NOMO-1 treated with DMSO at 0.1 percent for 48 hours (cell line): ENCODE results near the gene CLDN9.
A peak's percentile ranks its signal among the peaks of the same experiment; 100 is the strongest.

Source experiments
- DNase-seq: peaks from one replicate; lab custom pipeline; 2025; ENCODE audit not compliant: unreplicated experiment; lab: John Stamatoyannopoulos, UW

The CLDN9 gene

DNA sequence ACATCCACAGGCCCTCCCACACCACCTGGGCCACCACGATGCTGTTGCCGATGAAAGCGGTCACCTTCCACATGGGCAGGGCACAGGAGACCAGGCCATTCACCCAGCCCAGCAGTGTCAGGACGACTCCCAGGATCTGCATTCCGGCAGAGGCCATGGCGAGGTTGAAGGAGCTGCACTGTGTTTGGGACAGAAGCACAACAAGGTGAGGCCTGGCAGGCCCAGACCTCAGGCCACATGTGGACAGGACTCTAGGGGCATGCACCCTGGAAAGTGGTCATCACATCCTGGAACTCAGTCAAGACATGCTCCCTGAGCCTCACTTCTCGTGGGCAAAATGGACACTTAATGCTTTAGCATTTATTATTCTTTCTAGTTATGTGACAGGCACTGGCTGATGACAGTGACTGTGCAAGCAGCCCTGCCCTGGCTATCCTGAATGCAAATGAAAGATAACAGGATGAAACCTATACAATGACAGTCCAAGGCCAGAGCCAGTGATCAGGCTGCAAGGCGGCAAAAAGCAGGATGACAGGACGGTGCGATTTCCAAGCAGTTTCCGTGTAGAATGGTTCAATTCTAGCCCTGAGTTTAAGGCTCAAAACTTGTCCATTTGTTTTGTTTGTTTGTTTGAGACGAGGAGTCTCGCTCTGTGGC is 3.3 kb downstream of the CLDN9 start:
- no peak for DNase-seq

DNA sequence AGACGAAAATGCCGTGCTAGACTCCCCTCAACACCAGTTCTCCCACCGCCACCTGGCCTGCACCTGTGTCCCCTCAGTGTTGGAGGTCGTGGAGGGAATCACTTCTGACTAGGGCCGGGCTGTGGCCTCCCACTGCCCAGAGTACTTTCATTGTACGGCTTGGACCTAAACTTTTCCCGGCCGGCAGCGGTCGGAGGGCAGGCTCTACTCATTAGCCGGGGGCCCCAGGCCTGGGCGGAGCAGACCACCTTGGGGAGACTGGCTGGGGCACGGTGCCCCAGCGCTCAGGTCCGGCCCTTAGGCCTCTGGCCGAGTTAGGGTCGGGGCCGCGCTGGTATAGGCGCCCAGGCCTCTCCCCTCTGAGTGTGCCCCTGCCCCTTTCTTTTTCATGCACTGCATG is 4.6 kb downstream of the CLDN9 start:
- no peak for DNase-seq

- no peak for DNase-seq
These were observed 5.2 kb downstream of the CLDN9 start, which contains the start of gene CLDN6 for GRCh38 chr16:3017794-3018506. TSS of gene CLDN6 (minus strand) at chr16:3018183. CDS start at chr16:3016021, 2,162 bp downstream.

- no peak for DNase-seq
These were observed 7.0 kb downstream of the CLDN9 start for GRCh38 chr16:3019594-3020246.

DNA sequence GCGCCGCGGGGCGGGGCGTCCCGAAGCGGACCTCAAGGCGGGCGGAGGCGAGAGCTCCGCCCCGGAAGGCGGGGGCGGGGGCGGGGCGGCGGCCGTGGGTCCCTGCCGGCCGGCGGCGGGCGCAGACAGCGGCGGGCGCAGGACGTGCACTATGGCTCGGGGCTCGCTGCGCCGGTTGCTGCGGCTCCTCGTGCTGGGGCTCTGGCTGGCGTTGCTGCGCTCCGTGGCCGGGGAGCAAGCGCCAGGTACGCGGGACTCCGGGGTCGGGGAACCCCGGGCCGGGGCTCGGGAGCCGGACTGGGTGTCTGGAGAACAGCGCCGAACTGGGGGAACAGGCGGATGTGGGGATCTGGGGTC is 7.5 kb downstream of the CLDN9 start, which contains the start of gene TNFRSF12A:
Gene TNFRSF12A, plus strand, starts transcription at position 122 of the 357 bp plus-strand sequence. Its CDS starts 30 bp downstream, at position 152.
- DNase-seq: peak; percentile 70

DNA sequence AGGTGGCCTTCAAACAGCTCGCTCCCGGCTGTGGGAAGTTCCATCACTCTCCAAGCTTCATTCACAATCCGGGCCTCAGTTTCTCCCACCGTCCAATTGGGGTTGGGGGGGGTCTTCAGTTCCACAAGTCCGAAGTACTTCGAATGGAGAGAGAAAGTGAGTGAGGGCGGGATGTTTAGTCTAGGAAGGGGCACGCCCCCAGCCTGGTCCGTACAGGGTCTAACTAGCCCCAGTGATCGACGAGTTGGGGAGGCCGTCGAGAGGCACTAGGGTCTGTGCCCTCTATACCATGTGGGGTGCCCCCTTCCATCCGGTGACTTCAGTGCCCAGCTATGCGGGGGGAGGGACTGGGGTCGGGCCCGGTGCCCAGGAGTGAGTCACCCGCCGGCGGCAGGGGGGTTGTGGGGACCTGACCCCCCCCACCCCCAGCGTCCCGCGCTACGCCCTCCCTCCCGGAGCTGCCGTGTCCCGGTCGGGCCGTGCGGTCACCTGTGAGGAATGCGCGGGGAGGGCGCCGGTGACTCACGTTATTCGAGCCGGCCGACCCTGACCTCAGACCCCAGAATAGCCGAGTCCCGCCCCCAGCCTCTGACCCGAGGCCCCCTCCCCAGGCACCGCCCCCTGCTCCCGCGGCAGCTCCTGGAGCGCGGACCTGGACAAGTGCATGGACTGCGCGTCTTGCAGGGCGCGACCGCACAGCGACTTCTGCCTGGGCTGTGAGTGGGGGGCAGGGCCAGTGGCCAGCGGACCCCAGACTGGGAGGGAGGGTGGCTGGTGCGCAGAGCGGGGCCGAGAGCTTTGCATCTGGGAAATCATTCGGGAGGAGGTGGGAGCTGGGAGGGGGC is 8.1 kb downstream of the CLDN9 start:
- DNase-seq: peak; percentile 24

DNA sequence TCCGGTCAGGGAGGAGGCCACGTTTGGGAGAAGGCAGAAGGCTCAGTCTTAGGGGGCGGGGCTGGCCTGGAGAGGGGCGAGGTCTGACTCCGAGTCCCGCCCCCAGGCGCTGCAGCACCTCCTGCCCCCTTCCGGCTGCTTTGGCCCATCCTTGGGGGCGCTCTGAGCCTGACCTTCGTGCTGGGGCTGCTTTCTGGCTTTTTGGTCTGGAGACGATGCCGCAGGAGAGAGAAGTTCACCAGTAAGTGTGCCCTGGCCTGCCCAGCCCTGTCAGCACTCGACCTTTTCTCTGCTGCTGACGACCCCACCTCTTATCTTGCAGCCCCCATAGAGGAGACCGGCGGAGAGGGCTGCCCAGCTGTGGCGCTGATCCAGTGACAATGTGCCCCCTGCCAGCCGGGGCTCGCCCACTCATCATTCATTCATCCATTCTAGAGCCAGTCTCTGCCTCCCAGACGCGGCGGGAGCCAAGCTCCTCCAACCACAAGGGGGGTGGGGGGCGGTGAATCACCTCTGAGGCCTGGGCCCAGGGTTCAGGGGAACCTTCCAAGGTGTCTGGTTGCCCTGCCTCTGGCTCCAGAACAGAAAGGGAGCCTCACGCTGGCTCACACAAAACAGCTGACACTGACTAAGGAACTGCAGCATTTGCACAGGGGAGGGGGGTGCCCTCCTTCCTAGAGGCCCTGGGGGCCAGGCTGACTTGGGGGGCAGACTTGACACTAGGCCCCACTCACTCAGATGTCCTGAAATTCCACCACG is 8.9 kb downstream of the CLDN9 start:
- peak; percentile 58 for DNase-seq

DNA sequence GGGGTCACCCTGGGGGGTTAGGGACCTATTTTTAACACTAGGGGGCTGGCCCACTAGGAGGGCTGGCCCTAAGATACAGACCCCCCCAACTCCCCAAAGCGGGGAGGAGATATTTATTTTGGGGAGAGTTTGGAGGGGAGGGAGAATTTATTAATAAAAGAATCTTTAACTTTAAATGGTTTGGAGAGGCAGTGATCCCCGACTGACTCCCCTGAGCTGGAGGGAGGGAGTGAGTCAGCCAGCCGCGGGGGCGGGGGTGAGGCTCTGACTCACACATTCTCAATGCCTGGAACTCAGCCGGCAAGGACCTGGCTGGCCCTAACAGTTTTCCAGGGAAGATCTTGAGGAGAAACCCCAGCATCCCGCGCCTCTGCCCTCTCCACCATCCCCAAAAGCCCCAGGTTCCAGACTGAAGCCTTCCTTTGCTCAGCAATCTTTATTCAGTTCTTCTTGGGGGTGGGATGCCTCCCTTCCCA is 9.5 kb downstream of the CLDN9 start:
- DNase-seq: peak; percentile 53

DNA sequence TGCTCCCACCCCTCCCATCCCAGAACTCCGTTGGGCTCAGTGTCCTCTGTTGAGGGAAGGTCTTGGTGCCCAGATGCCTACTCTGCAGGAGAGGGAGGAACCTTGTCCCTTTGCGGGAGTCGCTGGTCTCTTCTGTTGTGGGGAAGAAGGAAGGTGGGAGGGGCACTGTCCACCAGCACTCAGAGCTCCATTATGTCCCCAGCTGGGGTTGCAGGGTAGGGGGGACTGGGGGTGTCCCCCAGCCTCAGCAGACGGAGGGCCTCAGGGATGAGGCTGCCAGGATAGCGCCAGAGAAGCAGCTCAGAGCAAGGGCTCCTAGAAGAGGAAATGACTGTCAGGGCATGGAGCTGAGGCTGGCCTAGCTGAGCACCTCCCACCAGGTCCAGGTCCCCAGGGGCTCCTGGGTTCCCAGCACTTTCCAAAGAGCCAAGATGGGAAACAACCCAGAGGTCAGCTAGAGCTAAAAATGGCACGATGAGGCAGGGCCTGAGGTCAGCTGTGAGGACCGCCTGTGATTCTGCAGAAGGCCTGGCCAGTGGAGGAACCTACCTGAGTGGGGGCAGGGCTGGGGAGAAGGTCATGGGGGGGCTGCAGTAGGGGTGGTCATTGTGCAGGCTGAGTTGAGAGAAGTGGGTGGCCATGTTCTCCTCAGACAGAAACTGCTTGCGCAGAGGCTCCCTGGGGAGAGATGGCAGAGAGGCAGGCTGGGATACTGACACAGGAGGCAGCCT is 10.1 kb downstream of the CLDN9 start:
- no peak for DNase-seq

GRCh38 chr16:3023415-3023668 is 10.6 kb downstream of the CLDN9 start:
- DNase-seq: no peak

DNA sequence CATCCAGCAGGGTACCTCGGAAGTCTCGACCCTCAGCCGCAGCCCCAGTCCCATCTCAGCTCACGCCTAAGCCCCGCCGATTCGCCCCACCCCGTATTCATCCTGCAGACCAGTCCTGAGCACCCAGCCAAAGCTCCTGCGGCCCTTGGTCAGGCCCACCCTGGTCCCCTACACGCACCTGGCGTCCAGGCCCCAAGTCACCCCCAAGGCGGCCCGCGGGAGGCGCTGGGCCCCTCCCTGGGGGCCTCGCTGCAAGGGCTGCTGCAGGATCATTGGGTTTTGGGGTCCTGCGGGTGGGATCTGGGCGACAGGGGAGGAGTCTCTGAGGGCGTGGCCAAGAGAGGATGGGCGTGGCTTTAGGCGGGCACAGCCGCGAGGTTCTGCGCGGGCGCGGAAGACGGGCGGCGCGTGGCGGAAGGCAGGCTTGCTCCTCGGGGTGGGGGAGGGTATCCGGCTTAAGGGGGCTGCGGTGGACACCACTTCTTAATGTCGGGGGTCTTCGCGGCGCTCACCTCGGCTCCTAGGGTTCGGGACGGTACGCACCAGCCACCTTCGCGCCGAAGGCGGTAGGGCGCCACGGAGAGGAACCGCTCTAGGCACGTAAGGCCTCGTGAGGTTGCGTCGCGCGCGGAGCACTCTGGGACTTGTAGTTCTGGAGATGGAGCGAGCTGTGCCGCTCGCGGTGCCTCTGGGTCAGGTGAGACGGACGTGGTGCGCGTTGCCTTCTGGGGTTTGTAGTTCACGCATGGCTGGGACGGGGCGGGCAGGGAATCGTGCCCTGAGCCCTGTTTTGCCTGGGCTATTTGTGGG is 11.2 kb downstream of the CLDN9 start, which contains the start of the genes HCFC1R1 and THOC6:
Gene HCFC1R1, minus strand, starts transcription at position 274 of the 810 bp plus-strand sequence. Its CDS starts 1 bp downstream, at position 273.
Gene THOC6, plus strand, starts transcription at position 367 of the 810 bp plus-strand sequence. Its CDS starts 292 bp downstream, at position 659.
- DNase-seq: peak; percentile 95

DNA sequence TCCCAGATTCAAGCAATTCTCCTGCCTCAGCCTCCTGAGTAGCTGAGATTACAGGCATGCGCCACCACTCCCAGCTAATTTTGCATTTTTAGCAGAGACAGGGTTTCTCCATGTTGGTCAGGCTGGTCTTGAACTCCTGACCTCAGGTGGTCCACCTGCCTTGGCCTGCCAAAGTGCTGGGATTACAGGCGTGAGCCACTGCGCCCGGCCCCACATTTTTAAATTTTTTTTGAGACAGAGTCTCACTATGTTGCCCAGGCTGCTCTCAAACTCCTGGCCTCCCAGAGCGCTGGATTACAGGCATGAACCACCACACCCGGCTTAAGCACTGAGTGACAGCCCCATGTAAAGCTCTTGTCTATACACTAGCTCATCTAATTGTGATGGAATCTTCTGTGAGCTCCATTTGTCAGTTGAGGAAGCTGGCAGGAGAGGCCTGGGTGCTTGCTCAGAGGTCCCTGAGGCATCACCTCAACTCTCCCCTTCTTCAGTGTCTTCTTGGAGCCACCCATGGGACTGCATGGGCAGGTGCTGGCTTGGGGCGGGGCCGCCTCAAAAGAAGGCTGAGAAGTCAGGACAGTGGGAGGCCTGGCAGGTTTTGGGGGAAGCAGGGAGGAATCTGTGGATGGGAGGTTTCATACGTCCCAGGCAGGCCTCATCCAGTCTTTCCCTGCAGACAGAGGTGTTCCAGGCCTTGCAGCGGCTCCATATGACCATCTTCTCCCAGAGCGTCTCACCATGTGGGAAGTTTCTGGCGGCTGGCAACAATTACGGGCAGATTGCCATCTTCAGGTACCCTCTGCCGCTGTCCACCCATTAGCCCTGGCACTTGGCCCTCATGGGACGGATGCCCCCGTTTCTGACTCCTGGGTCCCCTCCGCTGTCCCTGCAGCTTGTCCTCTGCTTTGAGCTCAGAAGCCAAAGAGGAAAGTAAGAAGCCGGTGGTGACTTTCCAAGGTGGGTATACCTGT is 12.6 kb downstream of the CLDN9 start:
- DNase-seq: no peak

- DNase-seq: no peak
These were observed 13.3 kb downstream of the CLDN9 start for GRCh38 chr16:3026003-3026378.

GRCh38 chr16:3026609-3027488 is 14.1 kb downstream of the CLDN9 start:
- DNase-seq: no peak

DNA sequence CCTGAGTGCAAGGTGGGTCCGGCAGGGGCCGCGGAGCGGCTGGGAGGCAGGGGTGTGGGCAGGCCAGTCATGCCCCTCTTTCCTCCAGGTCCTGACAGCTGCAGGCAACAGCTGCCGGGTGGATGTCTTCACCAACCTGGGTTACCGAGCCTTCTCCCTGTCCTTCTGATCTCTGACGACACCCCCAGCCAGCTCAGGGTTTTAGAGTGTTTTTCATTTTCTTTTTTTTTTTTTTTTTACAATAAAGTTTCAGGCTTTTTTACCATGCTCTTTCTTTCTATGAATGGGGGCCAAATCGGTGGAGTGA is 14.7 kb downstream of the CLDN9 start:
- no peak for DNase-seq

DNA sequence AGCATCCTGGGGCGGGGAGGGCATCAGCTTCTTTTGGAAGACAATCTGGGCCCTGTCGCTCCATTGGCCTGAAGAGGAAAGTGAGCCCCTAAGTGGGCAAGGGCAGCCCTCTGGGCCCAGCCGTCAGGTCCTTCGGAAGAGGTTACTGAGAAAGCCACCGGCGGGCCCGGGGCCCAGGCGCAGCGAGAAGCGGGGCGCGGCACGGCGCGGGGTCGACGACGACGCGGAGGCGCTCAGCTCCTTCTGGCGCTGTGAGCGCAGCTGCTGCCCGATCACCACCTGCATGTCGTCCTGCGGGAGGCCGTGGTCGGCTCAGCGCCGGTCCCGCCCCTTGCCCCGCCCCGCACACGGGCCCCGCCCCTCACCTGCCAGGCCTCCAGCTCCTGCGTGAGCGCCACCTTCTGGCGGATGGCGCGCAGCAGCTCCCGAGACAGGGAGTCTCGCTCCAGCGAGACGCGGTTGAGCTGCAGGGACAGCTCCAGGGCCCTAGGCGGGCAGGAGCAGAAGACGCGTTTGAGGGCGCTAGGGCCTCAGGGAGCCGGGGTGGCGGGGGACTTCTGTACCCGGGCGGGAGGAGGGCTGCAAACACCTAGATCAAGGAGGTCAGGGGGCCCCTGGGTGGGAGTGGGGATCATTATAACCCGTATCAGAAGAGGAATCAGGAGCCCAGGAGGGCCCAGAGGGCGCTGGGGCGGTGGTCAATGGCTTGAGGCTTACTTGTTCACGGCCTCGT is 15.4 kb downstream of the CLDN9 start:
- peak; percentile 48 for DNase-seq
